GM23338 (cell line): ENCODE results near the gene SLC25A47. TPM values are rescaled to one million over a fixed set of nuclear protein-coding genes. Genes with fewer than 3 reads are reported as not detected.

Source experiments
- ATAC-seq: fragments of 200-7000 bp; cut with Tn5 transposase; 3 replicates; pipeline ENCODE4 v1.9.1; 2020
- DNase-seq: peaks from one replicate; pipeline ENCODE4 v3.0.0-alpha.2; 2015; ENCODE audit warnings: low spot score
- H2AFZ ChIP-seq: fragments of 200-600 bp; sonication (generic); 2 replicates; pipeline ENCODE4 v1.8.0; 2016; ENCODE audit warnings: antibody characterized with exemption, mild to moderate bottlenecking, moderate library complexity
- H3F3A ChIP-seq: fragments of 200-600 bp; sonication (generic); replicated peaks from 2 replicates; pipeline ENCODE4 v1.8.0; 2017; ENCODE audit warnings: antibody characterized with exemption, mixed run types, low read depth
- H3K27ac ChIP-seq: fragments of 200-600 bp; sonication (generic); 2 replicates; pipeline ENCODE4 v1.6.1; 2016; ENCODE audit warnings: low read depth
- H3K27me3 ChIP-seq: fragments of 200-600 bp; sonication (generic); 2 replicates; pipeline ENCODE4 v1.8.0; 2016; ENCODE audit warnings: mild to moderate bottlenecking, mixed run types, moderate library complexity; ENCODE audit not compliant: insufficient read depth
- H3K36me3 ChIP-seq: fragments of 200-600 bp; sonication (generic); 2 replicates; pipeline ENCODE4 v1.8.0; 2016; ENCODE audit warnings: mild to moderate bottlenecking; ENCODE audit not compliant: insufficient read depth
- H3K4me1 ChIP-seq: fragments of 200-600 bp; sonication (generic); 2 replicates; pipeline ENCODE4 v1.8.0; 2016; ENCODE audit warnings: mild to moderate bottlenecking, moderate library complexity; ENCODE audit not compliant: insufficient read depth
- H3K4me2 ChIP-seq: fragments of 200-600 bp; sonication (generic); 2 replicates; pipeline ENCODE4 v1.7.1; 2017; ENCODE audit warnings: mixed run types
- H3K4me3 ChIP-seq: fragments of 200-600 bp; sonication (generic); 2 replicates; pipeline ENCODE4 v1.6.1; 2016; ENCODE audit warnings: mixed run types
- H3K79me2 ChIP-seq: fragments of 200-600 bp; sonication (generic); replicated peaks from 2 replicates; pipeline ENCODE4 v1.8.0; 2017; ENCODE audit warnings: mild to moderate bottlenecking; ENCODE audit not compliant: insufficient read depth
- H3K9me2 ChIP-seq: fragments of 200-600 bp; sonication (generic); 2 replicates; pipeline ENCODE4 v1.8.0; 2017; ENCODE audit not compliant: insufficient read depth
- H4K20me1 ChIP-seq: fragments of 200-600 bp; sonication (generic); replicated peaks from 2 replicates; pipeline ENCODE4 v1.8.0; 2017; ENCODE audit warnings: mild to moderate bottlenecking; ENCODE audit not compliant: insufficient read depth
- H3K27ac Mint-ChIP-seq: 2 replicates; pipeline ENCODE4 v1.8.0; 2020; ENCODE audit warnings: inconsistent platforms, mild to moderate bottlenecking, moderate library complexity, mixed read lengths
- H3K27me3 Mint-ChIP-seq: 3 replicates; pipeline ENCODE4 v1.8.0; 2022; ENCODE audit warnings: low read depth, mild to moderate bottlenecking, moderate library complexity, mixed read lengths, inconsistent platforms; ENCODE audit not compliant: insufficient read depth, poor library complexity
- H3K36me3 Mint-ChIP-seq: 3 replicates; pipeline ENCODE4 v1.8.0; 2021; ENCODE audit warnings: low read depth, mild to moderate bottlenecking, inconsistent platforms, moderate library complexity, mixed read lengths
- H3K4me1 Mint-ChIP-seq: 3 replicates; pipeline ENCODE4 v1.8.0; 2020; ENCODE audit warnings: mild to moderate bottlenecking, inconsistent platforms, mixed read lengths
- H3K4me3 Mint-ChIP-seq: 3 replicates; pipeline ENCODE4 v1.8.0; 2021; ENCODE audit warnings: moderate library complexity, mild to moderate bottlenecking, inconsistent platforms, mixed read lengths
- H3K9me3 Mint-ChIP-seq: 3 replicates; pipeline ENCODE4 v1.8.0; 2020; ENCODE audit warnings: moderate library complexity, mild to moderate bottlenecking, inconsistent platforms, mixed read lengths
- ETS1 ChIP-seq: IDR thresholded peaks from 2 replicates; pipeline ENCODE4 v1.6.1; 2016; ENCODE audit warnings: antibody characterized with exemption
- EZH2phosphoT487 ChIP-seq: fragments of 200-600 bp; sonication (generic); IDR thresholded peaks from one replicate; pipeline ENCODE4 v1.8.1; 2018; ENCODE audit warnings: antibody characterized with exemption; ENCODE audit not compliant: unreplicated experiment
- JUNB ChIP-seq: IDR thresholded peaks from one replicate; pipeline ENCODE4 v1.6.1; 2016; ENCODE audit warnings: antibody characterized with exemption; ENCODE audit not compliant: unreplicated experiment
- NANOG ChIP-seq: IDR thresholded peaks from 2 replicates; pipeline ENCODE4 v1.6.1; 2016; ENCODE audit warnings: antibody characterized with exemption, borderline replicate concordance
- POLR2AphosphoS5 ChIP-seq: IDR thresholded peaks from 2 replicates; pipeline ENCODE4 v1.6.1; 2016; ENCODE audit warnings: antibody characterized with exemption, low read depth
- STAT1 ChIP-seq: IDR thresholded peaks from one replicate; pipeline ENCODE4 v1.6.1; 2016; ENCODE audit warnings: antibody characterized with exemption; ENCODE audit not compliant: unreplicated experiment
- ZNF114 ChIP-seq: fragments of 250-450 bp; sonication (Bioruptor Pico); IDR thresholded peaks from 2 replicates; pipeline ENCODE4 v1.5.0; 2020; ENCODE audit warnings: mild to moderate bottlenecking, moderate library complexity
- ZNF331 ChIP-seq: fragments of 250-450 bp; sonication (Bioruptor Pico); IDR thresholded peaks from 2 replicates; pipeline ENCODE4 v1.5.0; 2020; ENCODE audit warnings: low read depth, mild to moderate bottlenecking, moderate library complexity
- ZNF462 ChIP-seq: fragments of 250-450 bp; sonication (Bioruptor Pico); IDR thresholded peaks from 2 replicates; pipeline ENCODE4 v1.5.0; 2020; ENCODE audit warnings: mild to moderate bottlenecking, moderate library complexity
- polyA plus RNA-seq: library from polyadenylated mRNA; unstranded; fragments of >200 nt; fragmentation: Nextera tagmentation; extraction: Ambion mirVana; gene quantifications from 2 replicates; pipeline ENCODE4 v1.2.1, GENCODE V29; 2016
- total RNA-seq: library from RNA; depleted of rRNA; stranded (reverse); fragments of >200 nt; shearing (Covaris generic); gene quantifications from 2 replicates; pipeline ENCODE4 v1.2.3, GENCODE V29; 2014

SLC25A47 gene
- total and polyA plus RNA-seq, 2 experiments from 2014 or later = not detected

GRCh38 chr14:100346306-100347091 lies 23.4 kb downstream of the SLC25A47 start:
- Mint-ChIP-seq H3K9me3 (peaks cover 10% of the 10 kb centered on the region), H3K27ac (no peak overlapping the region), H3K4me3 (no peak overlapping the region), H3K4me1 (no peaks in the 10 kb centered on the region; the same call in 2 of the 3 replicates), H3K27me3 (peaks cover 8% of the 10 kb centered on the region), H3K36me3 (peaks cover 91% of the 10 kb centered on the region)
- Histone ChIP-seq H3K27me3 (no peaks in the 10 kb centered on the region), H4K20me1 (no peaks in the 10 kb centered on the region), H3K79me2 (no peaks in the 10 kb centered on the region), H3K4me1 (no peaks in the 10 kb centered on the region), H3K4me3 (no peak overlapping the region), H2AFZ (no peak overlapping the region), H3K4me2 (no peak overlapping the region), H3K27ac (no peak overlapping the region), H3K36me3 (peaks cover 28% of the 10 kb centered on the region), H3F3A (no peaks in the 10 kb centered on the region), H3K9me2 (no peaks in the 10 kb centered on the region)
- DNase-seq (no peak), ATAC-seq (no peak)
- TF ChIP-seq EZH2phosphoT487 (no peak), JUNB (no peak), ZNF114 (CRISPR knock-in tag) (no peak), STAT1 (no peak), ZNF462 (CRISPR knock-in tag) (no peak)

- Histone ChIP-seq H3K27me3 (no peaks in the 10 kb centered on the region), H3F3A (no peaks in the 10 kb centered on the region), H3K36me3 (peaks cover 28% of the 10 kb centered on the region), H3K4me1 (no peaks in the 10 kb centered on the region), H3K79me2 (no peaks in the 10 kb centered on the region), H3K4me2 (no peak overlapping the region), H3K4me3 (no peak overlapping the region), H3K9me2 (no peaks in the 10 kb centered on the region), H2AFZ (no peak overlapping the region), H3K27ac (no peak overlapping the region), H4K20me1 (no peaks in the 10 kb centered on the region)
- DNase-seq (no peak), ATAC-seq (no peak)
- Mint-ChIP-seq H3K9me3 (peaks cover 10% of the 10 kb centered on the region), H3K27me3 (peaks cover 5% of the 10 kb centered on the region), H3K27ac (no peak overlapping the region), H3K4me1 (no peaks in the 10 kb centered on the region; the same call in 2 of the 3 replicates), H3K4me3 (no peak overlapping the region), H3K36me3 (peaks cover 91% of the 10 kb centered on the region)
- TF ChIP-seq NANOG = no peak
- TF ChIP-seq POLR2AphosphoS5 = no peak
- TF ChIP-seq ZNF331 (CRISPR knock-in tag) = no peak
- TF ChIP-seq ETS1 = no peak
- no peak for TF ChIP-seq JUNB
- no peak for TF ChIP-seq ZNF114 (CRISPR knock-in tag)
Measured at GRCh38 chr14:100348253-100348729, 25.2 kb downstream of the SLC25A47 start.
